ENCODE results near the gene CD46.
A peak's percentile ranks its signal among the peaks of the same experiment; 100 is the strongest.

The CD46 gene

GRCh38 chr1:207822602-207823451 lies 71.0 kb downstream of the CD46 start:
- H3K79me2 ChIP-seq (ENCODE audit: control insufficient read depth, insufficient read depth, low read length, unreplicated experiment), result peaks cover 51% of the 10 kb centered on the region
- H3K4me1 ChIP-seq (ENCODE audit: control insufficient read depth, insufficient read depth, low read length, unreplicated experiment), result peaks cover 70% of the 10 kb centered on the region
- peak overlapping the region; percentile 29 for H2AFZ ChIP-seq (ENCODE audit: low read length, unreplicated experiment)
- H3K4me3 ChIP-seq (ENCODE audit: low read depth, low read length), result peak overlapping the region; percentile 71
- no peaks in the 10 kb centered on the region for H3K36me3 ChIP-seq (ENCODE audit: insufficient read depth, low read length)
- H3K27ac ChIP-seq (ENCODE audit: low read depth, low read length), result peak overlapping the region; percentile 98
- no peaks in the 10 kb centered on the region for H3K27me3 ChIP-seq (ENCODE audit: insufficient read depth, low read length)

- no peaks in the 10 kb centered on the region for H3K36me3 ChIP-seq (ENCODE audit: insufficient read depth, low read length)
- H3K79me2 ChIP-seq (ENCODE audit: control insufficient read depth, insufficient read depth, low read length, unreplicated experiment), result peaks cover 46% of the 10 kb centered on the region
- H3K27ac ChIP-seq (ENCODE audit: low read depth, low read length), result peak overlapping the region; percentile 98
- H3K27me3 ChIP-seq (ENCODE audit: insufficient read depth, low read length), result no peaks in the 10 kb centered on the region
- H3K4me3 ChIP-seq (ENCODE audit: low read depth, low read length), result peak overlapping the region; percentile 71
- peaks cover 72% of the 10 kb centered on the region for H3K4me1 ChIP-seq (ENCODE audit: control insufficient read depth, insufficient read depth, low read length, unreplicated experiment)
- peak overlapping the region; percentile 29 for H2AFZ ChIP-seq (ENCODE audit: low read length, unreplicated experiment)
These were observed 71.7 kb downstream of the CD46 start for GRCh38 chr1:207823531-207823879.

- no peaks in the 10 kb centered on the region for H3K27me3 ChIP-seq (ENCODE audit: insufficient read depth, low read length)
- H3K4me1 ChIP-seq (ENCODE audit: control insufficient read depth, insufficient read depth, low read length, unreplicated experiment), result peaks cover 66% of the 10 kb centered on the region
- H3K36me3 ChIP-seq (ENCODE audit: insufficient read depth, low read length), result no peaks in the 10 kb centered on the region
- H3K4me3 ChIP-seq (ENCODE audit: low read depth, low read length), result peak overlapping the region; percentile 71
- H3K79me2 ChIP-seq (ENCODE audit: control insufficient read depth, insufficient read depth, low read length, unreplicated experiment), result peaks cover 44% of the 10 kb centered on the region
- H3K27ac ChIP-seq (ENCODE audit: low read depth, low read length), result peak overlapping the region; percentile 98
- no peak overlapping the region for H2AFZ ChIP-seq (ENCODE audit: low read length, unreplicated experiment)
These were observed 72.2 kb downstream of the CD46 start for GRCh38 chr1:207823880-207824566.

GRCh38 chr1:207824691-207825408 lies 73.0 kb downstream of the CD46 start:
- Histone ChIP-seq H3K79me2 (ENCODE audit: control insufficient read depth, insufficient read depth, low read length, unreplicated experiment) (peaks cover 44% of the 10 kb centered on the region), H2AFZ (ENCODE audit: low read length, unreplicated experiment) (no peak overlapping the region), H3K27ac (ENCODE audit: low read depth, low read length) (peak overlapping the region; percentile 98), H3K27me3 (ENCODE audit: insufficient read depth, low read length) (no peaks in the 10 kb centered on the region), H3K4me1 (ENCODE audit: control insufficient read depth, insufficient read depth, low read length, unreplicated experiment) (peaks cover 58% of the 10 kb centered on the region), H3K36me3 (ENCODE audit: insufficient read depth, low read length) (no peaks in the 10 kb centered on the region), H3K4me3 (ENCODE audit: low read depth, low read length) (peak overlapping the region; percentile 38; the same call in 1 of the 2 replicates)

- Histone ChIP-seq H3K36me3 (ENCODE audit: insufficient read depth, low read length) (no peaks in the 10 kb centered on the region), H3K4me1 (ENCODE audit: control insufficient read depth, insufficient read depth, low read length, unreplicated experiment) (peaks cover 53% of the 10 kb centered on the region), H3K79me2 (ENCODE audit: control insufficient read depth, insufficient read depth, low read length, unreplicated experiment) (peaks cover 41% of the 10 kb centered on the region), H3K4me3 (ENCODE audit: low read depth, low read length) (peak overlapping the region; percentile 38), H3K27ac (ENCODE audit: low read depth, low read length) (peak overlapping the region; percentile 98), H3K27me3 (ENCODE audit: insufficient read depth, low read length) (no peaks in the 10 kb centered on the region), H2AFZ (ENCODE audit: low read length, unreplicated experiment) (no peak overlapping the region)
These were observed 73.5 kb downstream of the CD46 start for GRCh38 chr1:207825409-207825695.

- Histone ChIP-seq H3K4me3 (ENCODE audit: low read depth, low read length) (peak overlapping the region; percentile 38), H3K27ac (ENCODE audit: low read depth, low read length) (peak overlapping the region; percentile 98), H3K36me3 (ENCODE audit: insufficient read depth, low read length) (no peaks in the 10 kb centered on the region), H3K27me3 (ENCODE audit: insufficient read depth, low read length) (no peaks in the 10 kb centered on the region), H3K4me1 (ENCODE audit: control insufficient read depth, insufficient read depth, low read length, unreplicated experiment) (peaks cover 53% of the 10 kb centered on the region), H2AFZ (ENCODE audit: low read length, unreplicated experiment) (peak overlapping the region; percentile 85), H3K79me2 (ENCODE audit: control insufficient read depth, insufficient read depth, low read length, unreplicated experiment) (peaks cover 43% of the 10 kb centered on the region)
These were observed 74.1 kb downstream of the CD46 start for GRCh38 chr1:207825719-207826556.

GRCh38 chr1:207826557-207827487 lies 75.0 kb downstream of the CD46 start:
- Histone ChIP-seq H3K27ac (ENCODE audit: low read depth, low read length) (peak overlapping the region; percentile 98), H3K4me1 (ENCODE audit: control insufficient read depth, insufficient read depth, low read length, unreplicated experiment) (peaks cover 54% of the 10 kb centered on the region), H2AFZ (ENCODE audit: low read length, unreplicated experiment) (peak overlapping the region; percentile 85), H3K27me3 (ENCODE audit: insufficient read depth, low read length) (no peaks in the 10 kb centered on the region), H3K4me3 (ENCODE audit: low read depth, low read length) (peak overlapping the region; percentile 38), H3K36me3 (ENCODE audit: insufficient read depth, low read length) (no peaks in the 10 kb centered on the region), H3K79me2 (ENCODE audit: control insufficient read depth, insufficient read depth, low read length, unreplicated experiment) (peaks cover 44% of the 10 kb centered on the region)

GRCh38 chr1:207827488-207827830 lies 75.6 kb downstream of the CD46 start:
- H3K27ac ChIP-seq (ENCODE audit: low read depth, low read length), result peak overlapping the region; percentile 98
- H3K4me3 ChIP-seq (ENCODE audit: low read depth, low read length), result no peak overlapping the region
- H3K4me1 ChIP-seq (ENCODE audit: control insufficient read depth, insufficient read depth, low read length, unreplicated experiment), result peaks cover 54% of the 10 kb centered on the region

GRCh38 chr1:207828046-207828445 lies 76.2 kb downstream of the CD46 start:
- Histone ChIP-seq H3K4me3 (ENCODE audit: low read depth, low read length) (no peak overlapping the region), H3K36me3 (ENCODE audit: insufficient read depth, low read length) (no peaks in the 10 kb centered on the region), H2AFZ (ENCODE audit: low read length, unreplicated experiment) (no peak overlapping the region), H3K27ac (ENCODE audit: low read depth, low read length) (peak overlapping the region; percentile 40), H3K4me1 (ENCODE audit: control insufficient read depth, insufficient read depth, low read length, unreplicated experiment) (peaks cover 50% of the 10 kb centered on the region), H3K79me2 (ENCODE audit: control insufficient read depth, insufficient read depth, low read length, unreplicated experiment) (peaks cover 32% of the 10 kb centered on the region), H3K27me3 (ENCODE audit: insufficient read depth, low read length) (no peaks in the 10 kb centered on the region)

More at GRCh38 chr1:207827488-207827830, 75.6 kb downstream of the CD46 start:
- Histone ChIP-seq H3K27me3 (ENCODE audit: insufficient read depth, low read length) (no peaks in the 10 kb centered on the region), H2AFZ (ENCODE audit: low read length, unreplicated experiment) (no peak overlapping the region), H3K36me3 (ENCODE audit: insufficient read depth, low read length) (no peaks in the 10 kb centered on the region), H3K79me2 (ENCODE audit: control insufficient read depth, insufficient read depth, low read length, unreplicated experiment) (peaks cover 38% of the 10 kb centered on the region)
